GM12878 (cell line): ENCODE measurements around the gene KCNH5. TPM values are rescaled to one million over a fixed set of nuclear protein-coding genes. Genes with fewer than 3 reads are reported as not detected.

ENCODE experiments used
- ATAC-seq: fragments of 200-7000 bp; cut with Tn5 transposase; 3 replicates; pipeline ENCODE4 v1.9.1; 2020; ENCODE audit warnings: mild to moderate bottlenecking, moderate library complexity
- BruUV-seq: library from RNA; stranded (reverse); fragments of 400-500 nt; replicated peaks from 2 replicates; lab custom pipeline; 2021; lab: Mats Ljungman, UMichigan
- CTCF ChIA-PET: fragments of 300-600 bp; sonication (Branson Sonifier 250); formaldehyde crosslinking; extraction: SDS; loops from one replicate; lab custom pipeline; 2021; ENCODE audit warnings: inconsistent platforms; lab: Yijun Ruan, JAX
- POLR2A ChIA-PET: fragments of 350-600 bp; formaldehyde crosslinking; extraction: SDS; loops from one replicate; lab custom pipeline; 2021; ENCODE audit warnings: inconsistent platforms; lab: Charles Lee
- RAD21 ChIA-PET: fragments of 300-600 bp; sonication (Branson Sonifier 250); formaldehyde crosslinking; loops from one replicate; lab custom pipeline; 2023; ENCODE audit warnings: antibody characterized with exemption; ENCODE audit not compliant: unreplicated experiment; lab: Charles Lee
- SMC1A ChIA-PET: fragments of 300-600 bp; sonication (Branson Sonifier 250); formaldehyde crosslinking; loops from one replicate; lab custom pipeline; 2023; ENCODE audit not compliant: unreplicated experiment, uncharacterized antibody; lab: Charles Lee
- DNase-seq: peaks from one replicate; pipeline ENCODE4 v3.0.0-alpha.2; 2011; ENCODE audit warnings: low read depth, low spot score
- FAIRE-seq: peaks from 3 replicates; lab custom pipeline; 2011; peaks lifted over from hg19 to GRCh38; lab: Jason Lieb, UNC
- H2AFZ ChIP-seq: 2 replicates; pipeline ENCODE4 v1.6.0; 2011; ENCODE audit warnings: low read depth, low read length, control low read depth; ENCODE audit not compliant: control insufficient read depth
- H3K27ac ChIP-seq: 2 replicates; pipeline ENCODE4 v1.5.1; 2011; ENCODE audit warnings: control low read depth; ENCODE audit not compliant: control insufficient read depth, insufficient read depth
- H3K27me3 ChIP-seq, 2 experiments: replicated peaks in 1 of 2; 2 replicates each; pipeline versions ENCODE4 v1.6.0 to v1.6.1; 2011; ENCODE audit warnings: low read length in 1 of 2; ENCODE audit not compliant: control insufficient read depth in 2 of 2, insufficient read depth in 2 of 2
- H3K36me3 ChIP-seq, 2 experiments: 2 replicates each; pipeline ENCODE4 v1.5.1; 2011; ENCODE audit warnings: low read length in 1 of 2; ENCODE audit not compliant: control insufficient read depth in 2 of 2, insufficient read depth in 2 of 2
- H3K4me1 ChIP-seq: 2 replicates; pipeline ENCODE4 v1.6.1; 2011; ENCODE audit warnings: mild to moderate bottlenecking, low read length, moderate library complexity, mixed read lengths; ENCODE audit not compliant: control insufficient read depth, insufficient read depth
- H3K4me2 ChIP-seq: 2 replicates; pipeline ENCODE4 v1.6.0; 2011; ENCODE audit warnings: control low read depth; ENCODE audit not compliant: control insufficient read depth, insufficient read depth
- H3K4me3 ChIP-seq: fragments of 200-600 bp; sonication (generic); 2 replicates; pipeline ENCODE4 v1.5.1; 2016
- H3K79me2 ChIP-seq: 2 replicates; pipeline ENCODE4 v1.6.0; 2011; ENCODE audit warnings: low read length; ENCODE audit not compliant: control insufficient read depth, insufficient read depth
- H3K9ac ChIP-seq: 2 replicates; pipeline ENCODE4 v1.8.0; 2011; ENCODE audit warnings: low read length, control low read depth, mixed read lengths; ENCODE audit not compliant: control insufficient read depth, insufficient read depth
- H3K9me3 ChIP-seq: replicated peaks from 3 replicates; pipeline ENCODE4 v1.5.1; 2011; ENCODE audit warnings: mild to moderate bottlenecking, low read length; ENCODE audit not compliant: control insufficient read depth, insufficient read depth
- H4K20me1 ChIP-seq: 2 replicates; pipeline ENCODE4 v1.6.0; 2011; ENCODE audit not compliant: control insufficient read depth, insufficient read depth
- BHLHE40 ChIP-seq, 2 experiments: fragments of 450-650 bp in 1 of 2; IDR thresholded peaks; 2 replicates each; pipeline ENCODE4 v1.6.1; 2011 to 2017; ENCODE audit warnings: low read depth in 2 of 2, borderline replicate concordance in 1 of 2, improper control_type of control experiment in 1 of 2, low read length in 1 of 2, mild to moderate bottlenecking in 1 of 2
- ETV6 ChIP-seq, 2 experiments: fragments of 450-650 bp in 1 of 2; IDR thresholded peaks in 1 of 2; conservative IDR thresholded peaks in 1 of 2; 2 replicates each; pipeline ENCODE4 v1.6.1; 2014; ENCODE audit warnings: antibody characterized with exemption in 1 of 2, borderline replicate concordance in 1 of 2, low read depth in 1 of 2, mild to moderate bottlenecking in 1 of 2, moderate library complexity in 1 of 2
- FOXK2 ChIP-seq: fragments of 450-650 bp; IDR thresholded peaks from 2 replicates; pipeline ENCODE4 v1.6.1; 2017; ENCODE audit warnings: mild to moderate bottlenecking, moderate library complexity
- IKZF1 ChIP-seq: fragments of 450-650 bp; conservative IDR thresholded peaks from 2 replicates; pipeline ENCODE4 v1.6.1; 2017; ENCODE audit warnings: antibody characterized with exemption, mild to moderate bottlenecking
- JUNB ChIP-seq: IDR thresholded peaks from 2 replicates; pipeline ENCODE4 v1.6.1; 2016; ENCODE audit warnings: antibody characterized with exemption, mild to moderate bottlenecking
- MAX ChIP-seq: IDR thresholded peaks from 2 replicates; pipeline ENCODE4 v1.6.1; 2012; ENCODE audit warnings: low read depth, low read length, improper control_type of control experiment
- MEF2A ChIP-seq: IDR thresholded peaks from 2 replicates; pipeline ENCODE4 v1.6.1; 2011; ENCODE audit warnings: low read depth, mild to moderate bottlenecking, low read length, moderate library complexity; ENCODE audit not compliant: insufficient read depth
- MEF2B ChIP-seq: fragments of 450-650 bp; IDR thresholded peaks from 2 replicates; pipeline ENCODE4 v1.6.1; 2018; ENCODE audit warnings: mild to moderate bottlenecking, moderate library complexity; ENCODE audit not compliant: partially characterized antibody, poor library complexity, severe bottlenecking
- NRF1 ChIP-seq: conservative IDR thresholded peaks from 2 replicates; pipeline ENCODE4 v1.6.1; 2011; ENCODE audit warnings: mild to moderate bottlenecking, low read depth, low read length, improper control_type of control experiment
- POU2F2 ChIP-seq: IDR thresholded peaks from 3 replicates; pipeline ENCODE4 v1.6.1; 2011; ENCODE audit warnings: low read depth, mild to moderate bottlenecking, low read length, borderline replicate concordance
- SMC3 ChIP-seq: IDR thresholded peaks from 2 replicates; pipeline ENCODE4 v1.6.1; 2011; ENCODE audit warnings: low read length, improper control_type of control experiment, borderline replicate concordance
- SREBF2 ChIP-seq: IDR thresholded peaks from 2 replicates; pipeline ENCODE4 v1.6.1; 2012; ENCODE audit warnings: mild to moderate bottlenecking, low read length
- TBL1XR1 ChIP-seq: IDR thresholded peaks from 2 replicates; pipeline ENCODE4 v1.6.1; 2012; ENCODE audit warnings: low read depth, low read length, improper control_type of control experiment
- WGBS: methylation state at CpG from one replicate; pipeline ENCODE4 v1.1.6; 2016; ENCODE audit warnings: low lambda C conversion rate; ENCODE audit not compliant: insufficient replicate concordance, insufficient coverage; ENCODE audit errors: missing lambda C conversion rate; 5-methylcytosine and 5-hydroxymethylcytosine counted together
- in situ Hi-C: fragments of 300-500 bp; cut with MboI; formaldehyde crosslinking; loops from 9 replicates; pipeline ENCODE4 v1.14.3; 2018; ENCODE audit warnings: mixed read lengths
- intact Hi-C: fragments of 100-400 bp; cut with micrococcal nuclease; formaldehyde crosslinking; loops from one replicate; pipeline ENCODE4 v1.14.2; 2022; ENCODE audit not compliant: unreplicated experiment
- polyA plus RNA-seq, 11 experiments: library from polyadenylated mRNA; depleted of rRNA in 4 of 11; unstranded in 6 of 11; stranded (reverse) in 5 of 11; fragments of >200 nt; fragmentation: Nextera tagmentation in 4 of 11; fragmentation: Illumina TruSeq in 1 of 11; extraction: Ambion mirVana in 4 of 11; extraction: Trizol in 1 of 11; gene quantifications; 1 replicate in 1 of 11; 2 replicates in 10 of 11; pipeline versions ENCODE4 v1.2.1 to v1.2.3, GENCODE V29; 2011 to 2016; ENCODE audit warnings: inconsistent platforms in 2 of 11, missing spikeins in 2 of 11, low read depth in 1 of 11
- total RNA-seq, 4 experiments: library from RNA; depleted of rRNA in 3 of 4; stranded (reverse); fragments of >200 nt in 3 of 4; fragmentation: Illumina TruSeq in 1 of 4; extraction: Trizol in 1 of 4; gene quantifications; 2 replicates each; pipeline versions ENCODE4 v1.2.1 to v1.2.3, GENCODE V29; 2013 to 2021
- TF ChIP-seq, protein P1 (sequence below), 3 experiments: IDR thresholded peaks in 2 of 3; conservative IDR thresholded peaks in 1 of 3; 2 replicates each; pipeline ENCODE4 v1.5.1; 2011; ENCODE audit warnings: low read depth in 3 of 3, low read length in 3 of 3, mild to moderate bottlenecking in 3 of 3, control low read depth in 2 of 3, moderate library complexity in 2 of 3, inconsistent platforms in 1 of 3, mixed read lengths in 1 of 3; ENCODE audit not compliant: control insufficient read depth in 2 of 3, insufficient read depth in 1 of 3; ENCODE audit errors: extremely low read depth in 1 of 3

The KCNH5 gene
- total and polyA plus RNA-seq, 10 of the 15 experiments (the other 5 are each of a cell fraction or from before 2014, with no cell fraction given) = under 0.01 to 0.04 (median 0.04) TPM; not detected in 7

GRCh38 chr14:62957562-62957961, 87.7 kb downstream of the KCNH5 start (continued):
- TF ChIP-seq, protein P1, sequence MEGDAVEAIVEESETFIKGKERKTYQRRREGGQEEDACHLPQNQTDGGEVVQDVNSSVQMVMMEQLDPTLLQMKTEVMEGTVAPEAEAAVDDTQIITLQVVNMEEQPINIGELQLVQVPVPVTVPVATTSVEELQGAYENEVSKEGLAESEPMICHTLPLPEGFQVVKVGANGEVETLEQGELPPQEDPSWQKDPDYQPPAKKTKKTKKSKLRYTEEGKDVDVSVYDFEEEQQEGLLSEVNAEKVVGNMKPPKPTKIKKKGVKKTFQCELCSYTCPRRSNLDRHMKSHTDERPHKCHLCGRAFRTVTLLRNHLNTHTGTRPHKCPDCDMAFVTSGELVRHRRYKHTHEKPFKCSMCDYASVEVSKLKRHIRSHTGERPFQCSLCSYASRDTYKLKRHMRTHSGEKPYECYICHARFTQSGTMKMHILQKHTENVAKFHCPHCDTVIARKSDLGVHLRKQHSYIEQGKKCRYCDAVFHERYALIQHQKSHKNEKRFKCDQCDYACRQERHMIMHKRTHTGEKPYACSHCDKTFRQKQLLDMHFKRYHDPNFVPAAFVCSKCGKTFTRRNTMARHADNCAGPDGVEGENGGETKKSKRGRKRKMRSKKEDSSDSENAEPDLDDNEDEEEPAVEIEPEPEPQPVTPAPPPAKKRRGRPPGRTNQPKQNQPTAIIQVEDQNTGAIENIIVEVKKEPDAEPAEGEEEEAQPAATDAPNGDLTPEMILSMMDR (IDR thresholded peaks at IDR 0.05 in 2 of 3, conservative IDR thresholded peaks at IDR 0.05 in 1 of 3; ENCODE audit: control insufficient read depth in 2 of 3, extremely low read depth in 1 of 3, insufficient read depth in 1 of 3, low read depth in 3 of 3, low read length in 3 of 3) = no peak
- TF ChIP-seq NRF1 (no peak), SREBF2 (no peak), POU2F2 (no peak), TBL1XR1 (no peak), FOXK2 (no peak), MAX (no peak)

DNA sequence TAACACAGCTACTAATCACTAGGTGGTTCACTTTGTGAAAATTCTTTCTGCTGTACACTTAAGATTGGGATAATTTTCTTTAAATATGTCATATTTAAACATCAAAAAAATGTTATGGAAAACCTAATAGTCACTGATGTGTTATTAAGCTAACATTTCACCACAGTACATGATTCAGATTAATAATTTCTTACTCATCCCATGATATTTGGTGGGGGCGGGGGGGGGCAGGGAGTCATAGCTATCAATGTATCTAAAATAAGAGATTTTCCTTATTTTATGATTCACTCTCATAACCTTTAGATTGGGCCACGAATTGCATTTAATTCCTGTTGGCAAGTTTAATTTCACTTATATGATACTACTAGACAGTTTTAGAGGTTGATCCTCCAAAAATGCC, 88.8 kb downstream of the KCNH5 start:
- SMC1A ChIA-PET = no interaction called here
- Histone ChIP-seq H3K9me3 (no peaks in the 10 kb centered on the region), H3K4me2 (no peak overlapping the region), H3K36me3 (no peaks in the 10 kb centered on the region), H3K9ac (no peak overlapping the region), H3K27me3 (no peaks in the 10 kb centered on the region), H2AFZ (no peak overlapping the region), H3K4me1 (no peaks in the 10 kb centered on the region), H3K79me2 (no peaks in the 10 kb centered on the region), H4K20me1 (no peaks in the 10 kb centered on the region), H3K27ac (no peak overlapping the region), H3K4me3 (no peak overlapping the region)
- DNase-seq (no peak), FAIRE-seq (no peak), ATAC-seq (no peak)
- BruUV-seq = no TSS peak
- in situ Hi-C loops = no loop called here
- TF ChIP-seq IKZF1 (no peak), JUNB (no peak), SMC3 (no peak), ETV6 (conservative IDR thresholded peaks at IDR 0.05 in 1 of 2, IDR thresholded peaks at IDR 0.05 in 1 of 2; ENCODE audit: borderline replicate concordance in 1 of 2, low read depth in 1 of 2) (no peak), MEF2B (no peak), BHLHE40 (IDR thresholded peaks at IDR 0.05; ENCODE audit: borderline replicate concordance in 1 of 2, low read depth in 2 of 2, low read length in 1 of 2) (no peak), MEF2A (no peak)
- RAD21 ChIA-PET = no interaction called here
- 0% methylated on average over 2 of the region's 2 CpGs for whole genome bisulfite sequencing
- POLR2A ChIA-PET = no interaction called here
- intact Hi-C loops = no loop called here
- CTCF ChIA-PET = no interaction called here
